HCT116 (cell line): ENCODE data around the gene STARD8. TPM values are rescaled to one million over a fixed set of nuclear protein-coding genes. Genes with fewer than 3 reads are reported as not detected.

ENCODE experiments used
- ATAC-seq: fragments of 200-7000 bp; cut with Tn5 transposase; 2 replicates; pipeline ENCODE4 v1.9.1; 2020; ENCODE audit warnings: mild to moderate bottlenecking, moderate library complexity
- BruUV-seq: library from RNA; stranded (reverse); fragments of 400-500 nt; replicated peaks from 2 replicates; lab custom pipeline; 2021; lab: Mats Ljungman, UMichigan
- CTCF ChIA-PET: fragments of 300-600 bp; sonication (Branson Sonifier 250); formaldehyde crosslinking; loops from one replicate; lab custom pipeline; 2021; ENCODE audit warnings: antibody characterized with exemption; lab: Charles Lee
- POLR2A ChIA-PET: fragments of 300-600, 350-600 bp; sonication (Branson Sonifier 250); formaldehyde crosslinking; loops from one replicate; lab custom pipeline; 2021; ENCODE audit warnings: antibody characterized with exemption; lab: Charles Lee
- RAD21 ChIA-PET, 2 experiments: fragments of 300-600 bp; sonication (Branson Sonifier 250); formaldehyde crosslinking; loops; one replicate each; lab custom pipeline; 2023; ENCODE audit warnings: low total read pairs in 2 of 2; ENCODE audit not compliant: uncharacterized antibody in 2 of 2, unreplicated experiment in 2 of 2, low non-redundant PET in 1 of 2; lab: Charles Lee
- DNase-seq: peaks from one replicate; pipeline ENCODE4 v3.0.0-alpha.2; 2010; ENCODE audit warnings: low read depth, low spot score
- H2AFZ ChIP-seq: fragments of 200-600 bp; shearing (Covaris generic), sonication (generic); 2 replicates; pipeline ENCODE4 v1.6.1; 2017; ENCODE audit warnings: low read depth, mixed run types, mixed read lengths, antibody characterized with exemption, low read length; ENCODE audit not compliant: poor library complexity, severe bottlenecking
- H3K27ac ChIP-seq: 2 replicates; pipeline ENCODE4 v1.5.1; 2012; ENCODE audit warnings: low read depth, low read length
- H3K27me3 ChIP-seq: fragments of 200-600 bp; sonication (generic); 2 replicates; pipeline ENCODE4 v1.6.1; 2016; ENCODE audit warnings: mixed run types, low read length, mixed read lengths; ENCODE audit not compliant: insufficient read depth
- H3K36me3 ChIP-seq, 2 experiments: fragments of 200-500 bp in 1 of 2; fragments of 200-600 bp in 1 of 2; sonication (Bioruptor generic) in 1 of 2; sonication (generic) in 1 of 2; 2 replicates each; pipeline versions ENCODE4 v1.5.1 to v1.6.1; 2014 to 2016; ENCODE audit warnings: low read length in 2 of 2, inconsistent platforms in 1 of 2, mixed read lengths in 1 of 2, mixed run types in 1 of 2; ENCODE audit not compliant: insufficient read depth in 2 of 2, control insufficient read depth in 1 of 2
- H3K4me1 ChIP-seq, 2 experiments: fragments of 200-600 bp in 1 of 2; sonication (generic) in 1 of 2; 2 replicates each; pipeline versions ENCODE4 v1.5.1 to v1.6.1; 2012 to 2017; ENCODE audit warnings: low read length in 2 of 2, inconsistent platforms in 1 of 2, mild to moderate bottlenecking in 1 of 2, mixed read lengths in 1 of 2, mixed run types in 1 of 2, moderate library complexity in 1 of 2; ENCODE audit not compliant: insufficient read depth in 2 of 2, control insufficient read depth in 1 of 2
- H3K4me2 ChIP-seq: fragments of 200-600 bp; sonication (generic); 2 replicates; pipeline ENCODE4 v1.6.1; 2017; ENCODE audit warnings: mixed run types, low read length, mixed read lengths
- H3K4me3 ChIP-seq, 2 experiments: fragments of 200-600 bp in 1 of 2; sonication (generic) in 1 of 2; replicated peaks in 1 of 2; 2 replicates each; pipeline ENCODE4 v1.5.1; 2011 to 2016; ENCODE audit warnings: low read length in 2 of 2, control low read depth in 1 of 2, low read depth in 1 of 2, mild to moderate bottlenecking in 1 of 2, mixed read lengths in 1 of 2, mixed run types in 1 of 2
- H3K79me2 ChIP-seq: fragments of 200-600 bp; sonication (generic); 2 replicates; pipeline ENCODE4 v1.6.1; 2017; ENCODE audit warnings: mild to moderate bottlenecking, mixed run types, low read length, moderate library complexity, mixed read lengths; ENCODE audit not compliant: insufficient read depth
- H3K9ac ChIP-seq: fragments of 200-600 bp; sonication (generic); 2 replicates; pipeline ENCODE4 v1.6.1; 2016; ENCODE audit warnings: low read length, mixed read lengths
- H3K9me2 ChIP-seq: fragments of 200-600 bp; sonication (generic), shearing (Covaris generic); 2 replicates; pipeline ENCODE4 v1.6.1; 2017; ENCODE audit warnings: mixed run types, mild to moderate bottlenecking, moderate library complexity; ENCODE audit not compliant: insufficient read depth
- H3K9me3 ChIP-seq, 2 experiments: fragments of 200-500 bp in 1 of 2; fragments of 200-600 bp in 1 of 2; sonication (Bioruptor generic) in 1 of 2; sonication (generic) in 1 of 2; 2 replicates each; pipeline ENCODE4 v1.6.1; 2014 to 2017; ENCODE audit warnings: low read length in 2 of 2, mixed read lengths in 2 of 2, inconsistent platforms in 1 of 2, low read depth in 1 of 2, mild to moderate bottlenecking in 1 of 2, mixed run types in 1 of 2, moderate library complexity in 1 of 2; ENCODE audit not compliant: control insufficient read depth in 1 of 2, insufficient read depth in 1 of 2
- H4K20me1 ChIP-seq: fragments of 200-600 bp; sonication (generic), shearing (Covaris generic); 2 replicates; pipeline ENCODE4 v1.6.1; 2017; ENCODE audit warnings: mixed run types, mild to moderate bottlenecking, moderate library complexity; ENCODE audit not compliant: insufficient read depth
- ATF3 ChIP-seq: IDR thresholded peaks from 2 replicates; pipeline ENCODE4 v1.6.1; 2012
- CEBPB ChIP-seq: IDR thresholded peaks from 2 replicates; pipeline ENCODE4 v1.6.1; 2012; ENCODE audit warnings: low read depth
- CTCF ChIP-seq, 3 experiments: fragments of 200-600 bp in 1 of 3; sonication (generic) in 1 of 3; IDR thresholded peaks in 2 of 3; conservative IDR thresholded peaks in 1 of 3; 2 replicates each; pipeline ENCODE4 v1.5.1; 2012 to 2017; ENCODE audit warnings: low read depth in 2 of 3, low read length in 2 of 3, antibody characterized with exemption in 1 of 3, borderline replicate concordance in 1 of 3, control low read depth in 1 of 3, mild to moderate bottlenecking in 1 of 3, mixed read lengths in 1 of 3, mixed run types in 1 of 3, moderate library complexity in 1 of 3; ENCODE audit not compliant: insufficient read depth in 1 of 3
- MAX ChIP-seq: IDR thresholded peaks from 2 replicates; pipeline ENCODE4 v1.6.1; 2012
- POLR2A ChIP-seq: IDR thresholded peaks from 2 replicates; pipeline ENCODE4 v1.7.0; 2011; ENCODE audit warnings: borderline replicate concordance; ENCODE audit not compliant: insufficient read depth, insufficient read length; ENCODE audit errors: extremely low read depth
- POLR2AphosphoS5 ChIP-seq: IDR thresholded peaks from 2 replicates; pipeline ENCODE4 v1.6.1; 2011; ENCODE audit warnings: mild to moderate bottlenecking, low read depth, low read length, moderate library complexity
- SRF ChIP-seq: IDR thresholded peaks from 2 replicates; pipeline ENCODE4 v1.6.1; 2012; ENCODE audit warnings: low read depth
- TCF7L2 ChIP-seq: IDR thresholded peaks from 2 replicates; pipeline ENCODE4 v1.7.0; 2011; ENCODE audit warnings: borderline replicate concordance, inconsistent platforms; ENCODE audit not compliant: insufficient read depth, insufficient read length; ENCODE audit errors: extremely low read depth
- YY1 ChIP-seq: IDR thresholded peaks from 2 replicates; pipeline ENCODE4 v1.6.1; 2011; ENCODE audit warnings: low read length, low read depth, moderate library complexity, mild to moderate bottlenecking; ENCODE audit not compliant: insufficient replicate concordance; ENCODE audit errors: extremely low read depth
- ZFX ChIP-seq: fragments of 450-650 bp; IDR thresholded peaks from 2 replicates; pipeline ENCODE4 v1.6.1; 2017
- ZNF274 ChIP-seq: fragments of 200-500 bp; sonication (Bioruptor generic); IDR thresholded peaks from 2 replicates; pipeline ENCODE4 v1.6.1; 2014; ENCODE audit warnings: mild to moderate bottlenecking, low read depth, low read length, inconsistent platforms
- intact Hi-C: fragments of 100-400 bp; cut with micrococcal nuclease; formaldehyde crosslinking; loops from 2 replicates; pipeline ENCODE4 v1.10.0; 2022
- total RNA-seq: library from RNA; stranded (reverse); gene quantifications from one replicate; pipeline ENCODE4 v1.2.1, GENCODE V29; 2021; ENCODE audit not compliant: unreplicated experiment

Gene STARD8
- total RNA-seq, 1 experiment from 2014 or later, result 5.4 TPM

- ATAC-seq, result no peak
- Histone ChIP-seq H3K4me1 (no peaks in the 10 kb centered on the region), H3K36me3 (no peaks in the 10 kb centered on the region), H3K27ac (no peak overlapping the region), H3K27me3 (no peaks in the 10 kb centered on the region), H4K20me1 (no peaks in the 10 kb centered on the region), H3K4me2 (no peak overlapping the region), H3K79me2 (no peaks in the 10 kb centered on the region), H3K9ac (no peak overlapping the region), H2AFZ (no peak overlapping the region), H3K9me2 (no peaks in the 10 kb centered on the region), H3K9me3 (no peaks in the 10 kb centered on the region), H3K4me3 (no peak overlapping the region)
- BruUV-seq, result no TSS peak
- intact Hi-C loops, result no loop called here
- no peak for TF ChIP-seq YY1
- no peak for TF ChIP-seq ZNF274
- TF ChIP-seq MAX, result no peak
- no peak for TF ChIP-seq SRF
- TF ChIP-seq CTCF (IDR thresholded peaks at IDR 0.05 in 2 of 3, conservative IDR thresholded peaks at IDR 0.05 in 1 of 3; ENCODE audit: borderline replicate concordance in 1 of 3, insufficient read depth in 1 of 3, low read depth in 2 of 3, low read length in 2 of 3), result no peak
- TF ChIP-seq TCF7L2, result no peak
- TF ChIP-seq POLR2A, result no peak
- TF ChIP-seq CEBPB, result no peak
- no peak for TF ChIP-seq ATF3
- TF ChIP-seq ZFX, result no peak
- TF ChIP-seq POLR2AphosphoS5, result no peak
- ChIA-PET CTCF (no interaction called here), RAD21 (no interaction called here), POLR2A (no interaction called here)
- DNase-seq, result no peak
Measured at GRCh38 chrX:68669094-68669860, 21.8 kb downstream of the STARD8 start.
